Osteoblast (primary cell): ENCODE results near the gene PLSCR3. TPM values are rescaled to one million over a fixed set of nuclear protein-coding genes. Genes with fewer than 3 reads are reported as not detected.

Source experiments
- DNase-seq: peaks from one replicate; pipeline ENCODE4 v3.0.0; 2011; ENCODE audit warnings: low spot score, mixed read lengths; ENCODE audit not compliant: insufficient read length; ENCODE audit errors: missing footprints
- H2AFZ ChIP-seq: 2 replicates; pipeline ENCODE4 v1.6.0; 2011; ENCODE audit warnings: mild to moderate bottlenecking, low read length
- H3K27ac ChIP-seq: 2 replicates; pipeline ENCODE4 v1.5.1; 2011; ENCODE audit warnings: mild to moderate bottlenecking, low read depth, low read length, moderate library complexity
- H3K27me3 ChIP-seq: 2 replicates; pipeline ENCODE4 v1.6.0; 2012; ENCODE audit warnings: mild to moderate bottlenecking, control low read depth, inconsistent platforms, low read length, moderate library complexity; ENCODE audit not compliant: insufficient read depth
- H3K36me3 ChIP-seq: 2 replicates; pipeline ENCODE4 v1.5.1; 2011; ENCODE audit warnings: mild to moderate bottlenecking, low read length, control low read depth, moderate library complexity; ENCODE audit not compliant: insufficient read depth
- H3K4me1 ChIP-seq: 2 replicates; pipeline ENCODE4 v1.5.1; 2011; ENCODE audit warnings: mild to moderate bottlenecking, low read length, control low read depth, moderate library complexity; ENCODE audit not compliant: insufficient read depth
- H3K4me2 ChIP-seq: 2 replicates; pipeline ENCODE4 v1.6.0; 2011; ENCODE audit warnings: mild to moderate bottlenecking, low read length; ENCODE audit not compliant: insufficient read depth
- H3K4me3 ChIP-seq: fragments of 200-600 bp; sonication (generic); 3 replicates; pipeline ENCODE4 v1.5.1; 2012; ENCODE audit warnings: mild to moderate bottlenecking, low read length, inconsistent platforms; ENCODE audit not compliant: insufficient read depth
- H3K79me2 ChIP-seq: 2 replicates; pipeline ENCODE4 v1.6.0; 2012; ENCODE audit warnings: mild to moderate bottlenecking, low read length, control low read depth, inconsistent platforms; ENCODE audit not compliant: insufficient read depth
- H3K9me3 ChIP-seq: 2 replicates; pipeline ENCODE4 v1.5.1; 2011; ENCODE audit warnings: low read depth, low read length, control low read depth
- H4K20me1 ChIP-seq: 2 replicates; pipeline ENCODE4 v1.6.0; 2012; ENCODE audit warnings: mild to moderate bottlenecking, low read length, control low read depth; ENCODE audit not compliant: insufficient read depth
- total RNA-seq: library from RNA; depleted of rRNA; stranded (reverse); fragments of >200 nt; gene quantifications from 2 replicates; pipeline ENCODE4 v1.2.3, GENCODE V29; 2012
- TF ChIP-seq, protein P1 (sequence below): IDR thresholded peaks from 2 replicates; pipeline ENCODE4 v1.5.1; 2011; ENCODE audit warnings: mild to moderate bottlenecking, low read depth, low read length, moderate library complexity; ENCODE audit errors: extremely low read depth

The PLSCR3 gene
- total RNA-seq, 1 donor, result 27.9 TPM

DNA sequence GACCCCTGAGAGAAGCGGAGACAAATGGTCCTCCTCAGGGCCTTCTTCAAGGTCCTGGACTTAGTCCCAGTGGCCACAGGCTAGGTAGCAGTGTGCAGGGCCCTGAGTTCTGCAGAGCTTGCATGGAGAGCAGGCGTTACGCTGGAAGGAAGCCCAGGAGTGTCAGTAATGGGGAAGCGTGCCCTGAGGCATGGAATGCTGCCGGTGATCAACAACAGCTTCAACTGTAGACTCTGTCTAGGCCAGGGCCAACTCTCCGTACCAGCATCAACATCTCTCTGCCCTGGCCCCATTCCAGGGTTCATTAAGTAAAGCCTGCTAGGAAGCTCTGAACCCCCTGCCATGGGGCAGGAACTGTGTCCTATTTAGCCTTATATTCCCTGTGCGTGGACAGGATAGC, 14.0 kb downstream of the PLSCR3 start:
- TF ChIP-seq, protein P1, sequence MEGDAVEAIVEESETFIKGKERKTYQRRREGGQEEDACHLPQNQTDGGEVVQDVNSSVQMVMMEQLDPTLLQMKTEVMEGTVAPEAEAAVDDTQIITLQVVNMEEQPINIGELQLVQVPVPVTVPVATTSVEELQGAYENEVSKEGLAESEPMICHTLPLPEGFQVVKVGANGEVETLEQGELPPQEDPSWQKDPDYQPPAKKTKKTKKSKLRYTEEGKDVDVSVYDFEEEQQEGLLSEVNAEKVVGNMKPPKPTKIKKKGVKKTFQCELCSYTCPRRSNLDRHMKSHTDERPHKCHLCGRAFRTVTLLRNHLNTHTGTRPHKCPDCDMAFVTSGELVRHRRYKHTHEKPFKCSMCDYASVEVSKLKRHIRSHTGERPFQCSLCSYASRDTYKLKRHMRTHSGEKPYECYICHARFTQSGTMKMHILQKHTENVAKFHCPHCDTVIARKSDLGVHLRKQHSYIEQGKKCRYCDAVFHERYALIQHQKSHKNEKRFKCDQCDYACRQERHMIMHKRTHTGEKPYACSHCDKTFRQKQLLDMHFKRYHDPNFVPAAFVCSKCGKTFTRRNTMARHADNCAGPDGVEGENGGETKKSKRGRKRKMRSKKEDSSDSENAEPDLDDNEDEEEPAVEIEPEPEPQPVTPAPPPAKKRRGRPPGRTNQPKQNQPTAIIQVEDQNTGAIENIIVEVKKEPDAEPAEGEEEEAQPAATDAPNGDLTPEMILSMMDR, result no peak
- Histone ChIP-seq H3K36me3 (no peaks in the 10 kb centered on the region), H3K27ac (no peak overlapping the region), H3K4me1 (peaks cover 3% of the 10 kb centered on the region), H3K4me3 (no peak overlapping the region), H3K79me2 (no peaks in the 10 kb centered on the region), H3K4me2 (peak overlapping the region; percentile 39), H3K9me3 (peaks cover 5% of the 10 kb centered on the region), H2AFZ (no peak overlapping the region), H3K27me3 (peaks cover 48% of the 10 kb centered on the region), H4K20me1 (no peaks in the 10 kb centered on the region)
- peak; percentile 91 for DNase-seq

DNA sequence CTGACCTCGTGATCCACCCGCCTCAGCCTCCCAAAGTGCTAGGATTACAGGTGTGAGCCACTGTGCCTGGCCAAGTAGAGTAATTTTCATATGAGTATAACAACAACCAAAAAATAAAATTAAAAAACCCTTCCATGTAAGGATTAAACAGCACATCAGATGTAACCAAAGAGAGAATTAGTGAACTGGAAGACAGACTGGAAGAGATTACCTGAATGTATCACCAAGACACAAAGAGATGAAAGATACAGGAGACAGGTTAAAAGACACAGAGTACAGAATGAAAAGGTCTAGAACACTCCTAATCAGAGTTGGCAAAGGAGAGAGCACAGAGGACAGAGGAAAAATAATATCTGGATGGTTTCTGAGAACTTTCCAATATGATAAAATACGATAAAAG, 15.2 kb downstream of the PLSCR3 start:
- Histone ChIP-seq H3K27ac (no peak overlapping the region), H3K4me3 (no peak overlapping the region), H2AFZ (no peak overlapping the region), H3K79me2 (no peaks in the 10 kb centered on the region), H3K9me3 (peaks cover 5% of the 10 kb centered on the region), H3K36me3 (no peaks in the 10 kb centered on the region), H3K4me1 (peaks cover 3% of the 10 kb centered on the region), H4K20me1 (no peaks in the 10 kb centered on the region), H3K4me2 (no peak overlapping the region), H3K27me3 (peaks cover 48% of the 10 kb centered on the region)
- DNase-seq, result peak; percentile 49
- TF ChIP-seq, protein P1, result no peak

DNA sequence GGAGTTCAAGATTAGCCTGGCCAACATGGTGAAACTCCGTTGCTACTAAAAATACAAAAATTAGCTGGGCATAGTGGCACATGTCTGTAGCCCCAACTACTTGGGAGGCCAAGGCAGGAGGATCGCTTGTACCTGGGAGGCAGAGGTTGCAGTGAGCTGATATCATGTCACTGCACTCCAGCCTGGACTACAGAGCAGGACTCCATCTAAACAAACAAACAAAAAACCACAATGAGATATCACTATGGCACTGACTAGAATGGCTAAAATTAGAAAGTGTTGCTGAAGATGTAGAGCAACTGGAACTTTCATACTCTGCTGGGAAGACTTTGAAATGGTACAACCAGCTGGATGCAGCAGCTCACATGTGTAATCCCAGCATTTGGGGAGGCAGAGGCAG, 20.0 kb downstream of the PLSCR3 start:
- TF ChIP-seq, protein P1, result no peak
- DNase-seq, result peak; percentile 37
- peaks cover 15% of the 10 kb centered on the region for H3K27me3 ChIP-seq
- H3K79me2 ChIP-seq, result no peaks in the 10 kb centered on the region
- H3K27ac ChIP-seq, result no peak overlapping the region
- H4K20me1 ChIP-seq, result no peaks in the 10 kb centered on the region
- H3K4me3 ChIP-seq, result no peak overlapping the region
- peaks cover 3% of the 10 kb centered on the region for H3K9me3 ChIP-seq
- H3K4me1 ChIP-seq, result no peaks in the 10 kb centered on the region
- H3K4me2 ChIP-seq, result no peak overlapping the region
- H3K36me3 ChIP-seq, result no peaks in the 10 kb centered on the region
- H2AFZ ChIP-seq, result no peak overlapping the region

DNA sequence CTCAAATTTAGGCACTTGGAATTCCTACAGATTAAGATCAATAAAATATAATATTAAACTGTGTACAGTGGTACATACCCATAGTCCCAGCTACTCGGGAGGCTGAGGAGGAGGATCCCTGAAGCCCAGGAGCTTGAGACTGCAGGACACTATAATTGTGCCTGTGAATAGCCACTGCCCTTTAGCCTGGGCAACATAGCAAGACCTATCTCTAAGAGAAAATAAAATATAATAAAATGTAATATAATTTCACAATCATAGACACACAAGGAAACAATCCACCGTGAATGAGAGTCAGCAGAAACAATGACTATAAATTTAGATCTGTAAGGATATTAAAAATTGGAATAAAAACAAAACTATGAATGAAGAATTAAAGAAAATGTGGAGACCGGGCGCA, 23.5 kb downstream of the PLSCR3 start:
- H3K4me3 ChIP-seq, result no peak overlapping the region
- no peaks in the 10 kb centered on the region for H4K20me1 ChIP-seq
- no peak overlapping the region for H3K27ac ChIP-seq
- H3K9me3 ChIP-seq, result no peaks in the 10 kb centered on the region
- no peak overlapping the region for H2AFZ ChIP-seq
- peaks cover 17% of the 10 kb centered on the region for H3K27me3 ChIP-seq
- DNase-seq, result no peak
- no peak overlapping the region for H3K4me2 ChIP-seq
- TF ChIP-seq, protein P1, result no peak
- no peaks in the 10 kb centered on the region for H3K4me1 ChIP-seq
- H3K36me3 ChIP-seq, result no peaks in the 10 kb centered on the region
- no peaks in the 10 kb centered on the region for H3K79me2 ChIP-seq
